NCI-H2029 treated with DMSO at 0.1 percent for 48 hours (cell line): ENCODE results near the gene DOCK3.
"Not testable (repeated sequence)": the region's sequence is repeated elsewhere in the genome, so short reads cannot be mapped to it uniquely, and the experiment has no call there.

Experiments
- DNase-seq: peaks from one replicate; lab custom pipeline; 2025; lab: John Stamatoyannopoulos, UW

The DOCK3 gene

GRCh38 chr3:51224843-51225242, 550.1 kb downstream of the DOCK3 start:
- DNase-seq = no peak

DNA sequence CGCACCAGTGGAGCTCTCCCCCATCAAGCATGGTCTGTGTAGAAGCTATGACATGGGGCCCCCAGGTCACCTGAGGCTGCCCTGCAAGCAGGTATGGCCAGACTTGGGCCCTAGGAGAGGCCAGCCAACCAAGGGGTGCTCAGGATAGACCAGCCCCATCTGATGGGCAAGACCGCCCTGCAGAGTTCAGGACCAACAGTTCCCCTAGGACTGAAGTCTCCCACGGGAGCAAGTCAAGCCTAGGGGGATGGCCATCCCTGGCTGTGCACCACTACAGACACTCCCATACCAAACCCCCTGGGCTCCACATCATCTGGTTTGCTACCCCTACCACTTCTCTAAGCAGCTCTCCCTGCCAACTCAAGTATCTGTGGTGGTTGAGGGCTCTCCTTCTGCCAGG, 568.2 kb downstream of the DOCK3 start:
- DNase-seq = no peak

DNA sequence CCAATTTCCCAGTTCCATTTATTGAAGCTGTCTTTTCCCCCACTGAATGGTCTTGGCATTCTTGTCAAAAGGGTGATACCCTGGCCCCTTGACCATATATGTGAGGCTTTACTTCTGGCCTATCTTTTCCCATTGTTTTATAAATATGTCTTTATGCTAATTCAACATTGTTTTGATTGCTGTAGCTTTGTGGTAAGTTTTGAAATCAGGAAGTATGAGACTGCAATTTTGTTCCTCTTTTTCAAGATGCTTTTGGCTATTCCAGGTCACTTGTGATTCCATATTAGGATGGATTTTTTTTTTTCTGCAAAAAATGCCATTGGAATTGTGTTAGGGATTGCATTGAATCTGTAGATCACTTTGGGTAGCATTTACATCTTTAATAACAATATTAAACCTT, 569.2 kb downstream of the DOCK3 start:
- DNase-seq = no peak

DNA sequence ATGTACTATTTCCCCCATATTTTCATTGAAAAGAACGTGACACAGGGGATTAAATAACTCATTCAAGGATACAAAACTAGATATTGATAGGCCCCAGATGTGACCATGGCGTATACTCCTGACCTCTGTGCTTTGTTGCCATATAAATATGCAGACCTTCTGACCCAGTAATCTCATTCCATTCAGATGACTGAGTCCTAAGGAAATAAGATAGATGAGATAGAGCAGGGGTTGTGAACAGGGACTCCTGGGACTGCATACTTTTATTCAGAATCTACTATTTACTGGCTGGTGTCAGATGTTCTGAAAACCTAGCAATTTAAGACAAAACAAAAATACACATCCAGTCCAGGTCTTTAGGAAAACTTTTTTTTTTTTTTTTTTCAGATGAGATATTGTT, 571.1 kb downstream of the DOCK3 start:
- no peak for DNase-seq

DNA sequence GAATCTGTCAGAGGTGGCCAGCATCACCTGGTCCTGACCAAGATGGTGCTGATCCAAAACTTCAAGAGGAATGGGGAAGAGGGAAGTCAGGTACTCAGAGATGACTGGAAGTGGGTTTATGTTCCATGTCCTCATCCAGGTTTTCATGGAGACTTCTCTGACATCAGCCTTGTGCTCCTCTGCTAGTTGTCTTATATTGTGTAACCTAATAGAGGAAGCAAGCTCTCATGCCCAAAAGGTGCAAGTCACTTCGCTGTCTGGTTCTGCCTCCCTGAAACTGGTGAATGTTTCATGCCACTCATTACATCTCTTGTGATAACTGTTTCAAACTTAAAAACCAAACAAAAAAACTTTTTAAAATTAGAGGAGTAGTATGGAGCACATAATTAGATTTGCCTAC, 583.1 kb downstream of the DOCK3 start:
- DNase-seq = no peak

DNA sequence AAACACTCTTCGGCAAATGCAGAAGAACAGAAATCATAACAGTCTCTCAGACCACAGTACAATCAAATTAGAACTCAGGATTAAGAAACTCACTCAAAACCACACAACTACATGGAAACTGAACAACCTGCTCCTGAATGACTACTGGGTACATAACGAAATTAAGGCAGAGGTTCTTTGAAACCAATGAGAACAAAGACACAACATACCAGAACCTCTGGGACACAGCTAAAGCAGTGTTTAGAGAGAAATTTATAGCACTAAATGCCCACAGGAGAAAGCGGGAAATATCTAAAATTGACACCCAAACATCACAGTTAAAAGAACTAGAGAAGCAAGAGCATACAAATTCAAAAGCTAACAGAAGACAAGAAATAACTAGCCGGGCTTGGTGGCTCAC, 589.4 kb downstream of the DOCK3 start:
- DNase-seq = not testable (repeated sequence)

GRCh38 chr3:51268132-51268531, 593.4 kb downstream of the DOCK3 start:
- DNase-seq = no peak

DNA sequence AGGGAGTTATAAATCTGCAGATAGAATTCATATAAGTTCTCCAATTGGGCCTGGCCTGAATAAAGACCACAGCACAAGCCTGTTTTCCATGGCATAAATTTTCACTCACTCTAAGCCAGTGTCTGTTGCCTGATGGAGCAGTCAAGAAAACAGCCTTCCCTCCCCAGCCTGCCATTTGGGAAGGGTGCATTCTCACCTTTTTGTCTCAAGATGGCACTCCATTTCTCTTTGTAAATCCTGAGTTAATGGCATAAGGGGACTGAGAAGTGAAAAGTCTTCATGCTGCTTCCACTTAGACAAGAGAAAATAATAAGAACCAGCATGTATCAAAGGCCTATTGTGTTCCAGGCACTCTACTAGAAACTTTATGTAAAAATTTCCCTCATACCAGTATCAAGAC, 594.7 kb downstream of the DOCK3 start:
- DNase-seq = no peak

- no peak for DNase-seq
These were observed 595.8 kb downstream of the DOCK3 start for GRCh38 chr3:51270559-51270958.

DNA sequence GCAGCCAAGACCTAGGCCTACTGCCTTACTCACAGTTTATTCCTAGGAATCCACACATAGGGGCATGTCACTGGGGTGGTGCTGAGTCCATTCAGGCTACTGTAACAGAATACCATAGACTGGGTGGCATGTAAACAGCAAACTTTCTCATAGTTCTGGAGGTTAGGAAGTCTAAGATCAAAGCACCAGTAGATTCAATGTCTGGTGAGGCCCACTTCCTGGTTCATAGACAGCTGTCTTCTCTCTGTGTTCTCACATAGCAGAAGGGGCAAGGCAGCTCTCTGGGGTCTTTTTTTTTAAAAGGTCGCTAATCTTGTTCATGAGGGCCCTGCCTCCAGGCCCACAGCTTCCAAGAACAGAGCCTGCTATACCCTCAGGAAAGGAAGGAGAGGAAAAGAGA, 596.4 kb downstream of the DOCK3 start:
- no peak for DNase-seq

GRCh38 chr3:51274052-51274451, 599.3 kb downstream of the DOCK3 start:
- no peak for DNase-seq

DNA sequence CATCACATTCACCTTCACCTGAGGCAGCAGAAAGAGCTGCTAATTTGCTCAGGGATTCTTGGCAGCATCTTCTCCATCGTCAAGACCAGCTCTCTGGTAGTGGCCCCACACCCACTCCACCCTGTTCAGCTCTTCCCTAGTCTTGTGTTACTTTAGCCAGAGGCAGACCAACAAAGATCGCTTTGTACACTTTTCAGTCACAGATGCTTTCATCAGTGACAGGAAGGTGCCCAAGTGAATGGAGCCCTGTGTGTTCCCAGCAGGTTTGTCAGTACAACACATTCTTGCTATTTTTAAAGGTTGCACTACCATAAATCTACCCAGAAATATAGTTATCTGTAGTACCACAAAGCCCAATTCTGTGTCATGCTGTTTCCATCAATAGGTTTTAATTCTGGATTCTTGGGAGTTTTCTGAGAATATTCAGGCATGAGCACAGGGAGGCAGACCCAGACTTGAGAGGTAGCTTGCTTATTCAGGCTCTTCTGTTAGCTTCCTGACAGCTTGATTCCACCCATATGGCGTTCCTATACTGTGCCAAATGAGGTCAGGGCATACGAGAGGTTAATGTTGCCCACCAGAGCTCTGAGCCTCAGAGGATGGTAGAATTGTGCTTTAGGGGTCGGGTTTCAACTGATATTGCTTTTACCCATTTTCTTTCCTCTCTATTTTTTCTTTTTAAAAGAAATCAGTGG, 600.5 kb downstream of the DOCK3 start:
- no peak for DNase-seq

DNA sequence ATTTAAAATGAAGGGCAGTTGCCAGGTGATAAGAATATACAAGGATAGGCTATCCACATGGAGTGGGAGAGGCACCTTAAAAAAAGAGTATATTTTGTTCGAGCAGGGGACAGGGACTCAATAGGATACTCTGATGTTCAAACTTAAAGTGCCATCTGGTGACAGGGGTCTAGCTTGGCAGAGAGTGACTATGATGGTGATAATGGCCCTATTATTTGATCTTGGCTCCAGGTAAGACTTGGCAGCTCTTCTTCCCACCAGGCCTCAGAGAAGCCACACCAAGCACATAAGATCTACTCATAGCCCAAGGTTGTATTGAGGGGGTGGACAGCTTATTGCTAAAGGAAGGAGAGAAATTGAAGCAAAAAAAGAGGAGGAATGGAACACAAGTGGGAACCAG, 601.3 kb downstream of the DOCK3 start:
- no peak for DNase-seq

DNA sequence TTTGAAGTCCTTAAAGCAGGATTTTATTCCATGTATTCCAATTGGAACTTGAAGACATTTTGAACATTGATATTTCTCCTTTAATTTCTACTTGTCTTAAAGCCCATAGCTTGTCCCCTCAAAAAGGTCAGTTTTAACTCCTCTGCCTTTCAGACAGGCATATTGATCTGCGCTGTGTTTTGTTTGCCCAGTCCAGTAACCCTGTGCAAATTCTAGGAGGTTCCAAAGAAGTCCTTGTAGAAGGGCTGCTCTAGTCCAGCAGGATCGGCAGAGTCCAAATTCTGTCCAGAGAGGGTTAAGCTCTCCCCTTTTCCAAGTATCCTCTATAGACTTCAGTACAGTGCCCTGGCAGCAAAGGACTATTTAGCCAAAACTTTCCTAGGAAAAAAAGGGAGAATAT, 604.7 kb downstream of the DOCK3 start:
- DNase-seq = no peak

- DNase-seq = no peak
These were observed 605.4 kb downstream of the DOCK3 start for GRCh38 chr3:51280176-51280575.

DNA sequence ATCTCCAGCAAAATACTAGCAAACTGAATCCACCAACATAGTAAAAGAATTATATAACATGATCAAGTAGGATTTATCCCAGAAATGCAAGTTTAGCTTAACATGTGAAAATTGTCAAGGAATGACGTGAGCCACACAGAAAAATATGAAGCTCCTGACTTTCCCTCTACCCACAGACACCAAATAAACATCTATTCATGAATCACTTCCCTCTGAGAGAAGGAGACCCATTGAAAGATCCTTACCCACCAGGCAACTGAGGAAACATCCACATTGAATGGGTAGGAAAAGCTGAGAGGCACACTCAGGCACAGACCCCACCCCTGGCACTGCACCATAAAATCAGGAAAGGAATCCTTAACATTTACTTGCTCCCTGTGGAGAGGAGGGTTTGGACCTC, 608.2 kb downstream of the DOCK3 start:
- DNase-seq = no peak

GRCh38 chr3:51283421-51283820, 608.7 kb downstream of the DOCK3 start:
- DNase-seq = no peak

- DNase-seq = no peak
These were observed 620.9 kb downstream of the DOCK3 start for GRCh38 chr3:51295625-51296024.

DNA sequence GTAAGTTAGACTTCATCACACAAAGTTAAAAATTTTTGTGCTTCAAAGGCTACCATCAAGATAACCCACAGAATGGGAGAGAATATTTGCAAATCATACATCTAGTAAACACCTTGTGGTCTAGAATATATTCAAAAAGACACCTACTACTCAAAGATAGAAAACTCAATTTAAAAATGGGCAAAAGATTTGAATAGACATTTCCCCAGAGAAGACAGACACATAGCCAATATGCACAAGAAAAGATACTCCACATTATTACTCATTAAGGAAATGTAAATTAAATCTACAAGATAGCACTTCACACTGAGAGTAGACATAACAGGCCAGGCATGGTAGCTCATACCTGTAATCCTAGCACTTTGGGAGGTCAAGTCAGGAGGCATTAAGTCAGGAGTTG, 622.6 kb downstream of the DOCK3 start:
- DNase-seq = no peak

- no peak for DNase-seq
These were observed 629.5 kb downstream of the DOCK3 start for GRCh38 chr3:51304230-51304629.

DNA sequence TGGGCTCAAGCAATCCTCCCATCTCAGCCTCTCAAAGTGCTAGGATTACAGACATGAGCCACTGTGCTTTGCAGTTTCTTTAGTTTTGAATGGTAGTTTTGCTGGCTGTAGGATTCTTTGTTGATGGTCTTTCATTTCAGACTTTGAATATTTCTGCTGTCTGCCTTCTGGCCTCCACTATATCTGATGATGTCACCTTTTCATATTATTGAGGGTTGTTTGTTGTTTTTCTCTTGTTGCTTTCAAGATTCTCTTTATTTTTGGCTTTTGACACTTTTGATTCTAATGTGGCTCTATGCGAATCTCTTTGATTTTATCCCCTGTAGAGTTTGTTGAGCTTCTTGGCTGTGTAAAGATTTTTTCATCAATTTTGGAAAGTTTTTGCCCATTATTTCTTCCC, 631.4 kb downstream of the DOCK3 start:
- no peak for DNase-seq

DNA sequence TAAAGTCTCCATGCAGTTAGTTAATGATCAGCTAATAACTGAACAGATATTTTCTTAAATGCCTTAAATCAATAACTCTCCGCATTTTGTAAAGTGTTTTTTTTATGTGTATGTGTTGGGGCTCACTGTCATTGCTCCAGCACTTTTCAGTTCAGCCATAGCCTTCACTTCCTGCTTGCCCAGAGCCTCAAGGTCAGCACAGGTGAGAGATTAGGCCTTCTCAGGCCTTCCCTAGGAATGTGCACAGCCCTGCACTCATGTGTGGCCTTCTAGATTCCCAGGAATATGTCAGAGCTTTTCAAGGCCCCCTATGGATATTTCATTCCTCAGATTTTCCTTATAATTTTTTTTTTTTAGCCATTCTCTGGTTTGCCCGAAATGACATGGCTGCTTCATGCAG, 632.7 kb downstream of the DOCK3 start:
- DNase-seq = no peak

GRCh38 chr3:51307945-51308607, 633.3 kb downstream of the DOCK3 start:
- not testable (repeated sequence) for DNase-seq

DNA sequence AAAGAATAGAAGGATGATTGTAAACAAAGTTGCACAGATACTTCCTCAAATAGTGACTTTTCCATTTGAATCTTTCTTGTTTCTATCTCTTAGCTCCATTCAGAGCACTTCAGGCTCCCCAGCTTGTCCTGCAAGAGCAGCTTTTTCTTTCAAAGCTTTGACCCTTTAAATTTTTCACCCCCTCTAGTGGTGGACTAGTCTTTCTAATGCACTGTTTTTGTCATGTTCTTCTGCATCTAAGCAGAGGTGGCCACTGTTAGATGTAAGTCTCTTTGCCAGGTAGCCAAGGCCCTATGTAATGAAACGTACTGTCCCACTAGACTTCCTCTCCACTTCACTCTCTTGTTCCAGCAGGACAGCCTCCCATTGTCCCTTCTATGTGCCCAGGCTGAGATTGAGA, 636.3 kb downstream of the DOCK3 start:
- DNase-seq = no peak
